Esophagus squamous epithelium (tissue), 5 donors: ENCODE measurements around the gene KCNH1. TPM values are rescaled to one million over a fixed set of nuclear protein-coding genes. Genes with fewer than 3 reads are reported as not detected.
"Not testable (repeated sequence)": the region's sequence is repeated elsewhere in the genome, so short reads cannot be mapped to it uniquely, and the experiment has no call there.

Experiments
- DNase-seq: peaks from one replicate; lab custom pipeline; 2025; lab: John Stamatoyannopoulos, UW
- H3K27ac ChIP-seq, 4 donors: fragments of 200-600 bp; sonication (generic); one replicate each; pipeline ENCODE4 v1.5.1; 2016 to 2019; ENCODE audit warnings: mild to moderate bottlenecking in 1 of 4
- H3K27me3 ChIP-seq, 4 donors: fragments of 200-600 bp; sonication (generic); 1 replicate in 3 of 4; 2 replicates in 1 of 4; pipeline versions ENCODE4 v1.5.1 to v1.6.0; 2017 to 2021; ENCODE audit warnings: antibody characterized with exemption in 1 of 4
- H3K36me3 ChIP-seq, 3 donors: fragments of 200-600 bp; sonication (generic); one replicate each; pipeline ENCODE4 v1.5.1; 2016 to 2019
- H3K4me1 ChIP-seq, 3 donors: fragments of 200-600 bp; sonication (generic); one replicate each; pipeline ENCODE4 v1.5.1; 2017 to 2019
- H3K4me3 ChIP-seq, 4 donors: fragments of 200-600 bp; sonication (generic); 1 replicate in 3 of 4; 2 replicates in 1 of 4; pipeline ENCODE4 v1.5.1; 2016 to 2019; ENCODE audit warnings: mild to moderate bottlenecking in 2 of 4, moderate library complexity in 1 of 4
- H3K9me3 ChIP-seq, 3 donors: fragments of 200-600 bp; sonication (generic); one replicate each; pipeline ENCODE4 v1.5.1; 2016 to 2019
- POLR2A ChIP-seq, 4 donors: fragments of 450-650 bp; IDR thresholded peaks; one replicate each; pipeline ENCODE4 v1.6.1; 2017; ENCODE audit warnings: antibody characterized with exemption in 4 of 4, mild to moderate bottlenecking in 4 of 4, moderate library complexity in 3 of 4
- WGBS, 2 donors: methylation state at CpG; one replicate each; pipeline ENCODE4 v1.1.5; 2018; 5-methylcytosine and 5-hydroxymethylcytosine counted together
- intact Hi-C: fragments of 100-400 bp; cut with DNase I; formaldehyde crosslinking; loops from one replicate; pipeline ENCODE4 v1.15.0; 2022
- total RNA-seq, 4 donors: library from RNA; depleted of rRNA; stranded (reverse); fragments of >200 nt; gene quantifications; one replicate each; pipeline ENCODE4 v1.1.0, GENCODE V29; 2016
- TF ChIP-seq, protein P1 (sequence below), 6 experiments: fragments of 450-650 bp in 4 of 6; fragments of 200-600 bp in 2 of 6; sonication (generic) in 2 of 6; IDR thresholded peaks; one replicate each; pipeline ENCODE4 v1.5.1; 2016 to 2019; ENCODE audit warnings: antibody characterized with exemption in 6 of 6, mild to moderate bottlenecking in 4 of 6, moderate library complexity in 4 of 6
- donor health status: DM: yes; HTN: yes; CAD: no.

Gene KCNH1
- total RNA-seq, 4 donors from 2014 or later, result 0.57 to 1.0 (median 0.83) TPM; not detected in 1

DNA sequence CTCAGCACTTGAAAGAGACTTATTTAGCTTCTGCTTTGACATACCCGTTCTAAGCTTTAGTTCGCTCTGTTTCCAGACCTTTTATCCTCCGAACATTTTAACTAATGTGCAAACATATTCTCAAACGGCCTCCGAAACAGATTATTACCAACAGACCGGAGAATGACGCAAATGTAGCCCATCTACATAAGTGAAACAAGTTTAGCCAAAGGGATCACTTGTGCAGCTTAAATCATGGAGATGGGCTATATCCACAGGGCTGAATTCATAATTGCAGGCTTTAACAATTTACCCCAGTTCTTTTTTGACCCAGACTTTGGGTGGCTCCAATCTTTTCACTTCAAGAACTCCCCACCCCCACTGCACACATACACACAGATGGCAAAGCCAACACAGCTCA is 119.7 kb downstream of the KCNH1 start:
- DNase-seq, result no peak
- Histone ChIP-seq H3K27ac (no peak overlapping the region), H3K9me3 (no peaks in the 10 kb centered on the region), H3K27me3 (no peaks in the 10 kb centered on the region), H3K36me3 (no peaks in the 10 kb centered on the region), H3K4me3 (no peak overlapping the region), H3K4me1 (no peaks in the 10 kb centered on the region)
- intact Hi-C loops, result no loop called here
- TF ChIP-seq, protein P1, sequence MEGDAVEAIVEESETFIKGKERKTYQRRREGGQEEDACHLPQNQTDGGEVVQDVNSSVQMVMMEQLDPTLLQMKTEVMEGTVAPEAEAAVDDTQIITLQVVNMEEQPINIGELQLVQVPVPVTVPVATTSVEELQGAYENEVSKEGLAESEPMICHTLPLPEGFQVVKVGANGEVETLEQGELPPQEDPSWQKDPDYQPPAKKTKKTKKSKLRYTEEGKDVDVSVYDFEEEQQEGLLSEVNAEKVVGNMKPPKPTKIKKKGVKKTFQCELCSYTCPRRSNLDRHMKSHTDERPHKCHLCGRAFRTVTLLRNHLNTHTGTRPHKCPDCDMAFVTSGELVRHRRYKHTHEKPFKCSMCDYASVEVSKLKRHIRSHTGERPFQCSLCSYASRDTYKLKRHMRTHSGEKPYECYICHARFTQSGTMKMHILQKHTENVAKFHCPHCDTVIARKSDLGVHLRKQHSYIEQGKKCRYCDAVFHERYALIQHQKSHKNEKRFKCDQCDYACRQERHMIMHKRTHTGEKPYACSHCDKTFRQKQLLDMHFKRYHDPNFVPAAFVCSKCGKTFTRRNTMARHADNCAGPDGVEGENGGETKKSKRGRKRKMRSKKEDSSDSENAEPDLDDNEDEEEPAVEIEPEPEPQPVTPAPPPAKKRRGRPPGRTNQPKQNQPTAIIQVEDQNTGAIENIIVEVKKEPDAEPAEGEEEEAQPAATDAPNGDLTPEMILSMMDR (IDR thresholded peaks at IDR 0.05), result no peak
- TF ChIP-seq POLR2A (IDR thresholded peaks at IDR 0.05), result no peak
- WGBS, 2 donors, result 74 to 82% methylated on average over 7 of the region's 7 CpGs

DNA sequence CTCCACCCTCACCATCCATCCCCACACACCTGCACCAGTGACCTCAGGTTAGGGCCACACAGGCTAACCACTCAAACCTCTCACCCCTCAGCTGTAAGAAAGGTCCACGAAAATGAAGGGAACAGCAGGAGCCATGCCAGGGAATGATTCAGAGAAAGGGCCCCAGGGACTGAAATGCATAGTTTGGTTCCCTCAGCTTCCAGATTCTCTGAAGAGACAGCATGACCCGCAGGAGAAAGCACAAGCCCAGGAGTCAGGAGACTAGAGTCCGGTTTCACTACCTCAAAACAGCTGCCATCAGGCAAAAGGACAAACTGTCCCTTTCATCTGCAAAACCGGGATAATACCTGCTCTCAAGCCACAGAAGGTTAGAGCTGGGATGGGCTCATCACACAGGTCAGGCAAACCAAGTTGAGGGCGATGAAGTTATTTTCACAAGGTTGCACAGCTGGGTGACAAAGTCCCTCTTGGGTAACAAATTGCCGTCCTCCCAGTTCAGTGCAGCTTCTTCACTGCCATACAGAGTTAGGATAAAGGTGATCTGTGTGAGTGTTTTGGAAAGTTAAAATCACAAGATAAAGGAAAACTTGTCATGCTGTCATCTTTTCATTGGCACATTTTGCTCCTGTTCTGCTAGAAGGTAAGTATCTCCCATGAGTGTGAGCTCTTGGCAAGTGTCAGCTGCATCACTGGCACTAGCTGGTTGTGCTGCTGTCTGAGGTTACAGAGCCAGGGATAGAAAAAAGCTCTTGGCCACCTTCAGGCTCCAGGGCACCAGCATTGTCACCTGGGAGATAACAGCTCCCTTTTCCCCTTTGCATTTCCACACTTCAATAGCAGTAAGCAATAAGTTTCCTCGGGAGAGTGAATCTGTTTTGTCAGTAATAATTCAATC is 120.4 kb downstream of the KCNH1 start:
- Histone ChIP-seq H3K9me3 (no peaks in the 10 kb centered on the region), H3K4me3 (no peak overlapping the region), H3K27ac (no peak overlapping the region), H3K36me3 (no peaks in the 10 kb centered on the region), H3K27me3 (no peaks in the 10 kb centered on the region), H3K4me1 (no peaks in the 10 kb centered on the region)
- no peak for TF ChIP-seq POLR2A (IDR thresholded peaks at IDR 0.05)
- TF ChIP-seq, protein P1 (IDR thresholded peaks at IDR 0.05), result no peak
- 47 to 55% methylated on average over 6 to 7 of the region's 7 CpGs for WGBS, 2 donors
- DNase-seq, result no peak
- intact Hi-C loops, result no loop called here

DNA sequence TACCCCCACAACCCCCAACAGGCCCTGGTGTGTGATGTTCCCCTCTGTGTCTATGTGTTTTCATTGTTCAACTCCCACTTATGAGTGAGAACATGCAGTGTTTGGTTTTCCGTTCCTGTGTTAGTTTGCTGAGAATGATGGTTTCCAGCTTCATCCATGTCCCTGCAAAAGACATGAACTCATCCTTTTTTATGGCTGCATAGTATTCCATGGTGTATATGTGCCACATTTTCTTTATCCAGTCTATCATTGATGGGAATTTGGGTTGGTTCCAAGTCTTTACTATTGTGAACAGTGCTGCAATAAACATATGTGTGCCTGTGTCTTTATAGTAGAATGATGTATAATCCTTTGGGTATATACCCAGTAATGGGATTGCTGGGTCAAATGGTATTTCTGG is 122.8 kb downstream of the KCNH1 start:
- intact Hi-C loops, DNase-seq, H3K4me1 ChIP-seq, H3K36me3 ChIP-seq, H3K9me3 ChIP-seq, H3K27me3 ChIP-seq, H3K4me3 ChIP-seq, H3K27ac ChIP-seq: not testable (repeated sequence)
- WGBS, 2 donors, result 82 to 92% methylated on average over 1 of the region's 1 CpG

DNA sequence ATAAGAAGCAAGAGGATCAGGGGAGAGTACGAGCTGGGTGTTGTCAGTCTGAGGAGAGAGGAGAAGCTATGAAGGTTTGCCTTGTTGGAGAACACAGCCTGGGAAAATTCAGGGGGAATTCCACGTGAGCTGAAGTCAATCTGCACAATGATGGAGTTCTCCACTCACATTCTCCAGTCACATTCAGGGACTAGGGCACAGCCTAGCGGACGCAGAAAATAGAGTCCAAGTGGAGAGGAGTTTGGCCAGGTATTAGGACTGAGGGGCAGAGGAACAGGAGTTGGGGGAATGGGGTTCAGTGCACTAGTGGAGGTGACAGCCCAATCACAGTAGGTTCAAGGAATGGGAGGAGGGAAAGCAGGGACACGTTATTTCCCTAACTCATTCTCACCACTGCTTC is 124.0 kb downstream of the KCNH1 start:
- H3K4me3 ChIP-seq, result no peak overlapping the region
- H3K36me3 ChIP-seq, result no peaks in the 10 kb centered on the region
- H3K4me1 ChIP-seq, result no peaks in the 10 kb centered on the region
- DNase-seq, result no peak
- 62 to 82% methylated on average over 4 of the region's 5 CpGs for WGBS, 2 donors
- no peaks in the 10 kb centered on the region for H3K9me3 ChIP-seq
- H3K27ac ChIP-seq, result no peak overlapping the region
- intact Hi-C loops, result no loop called here
- no peaks in the 10 kb centered on the region for H3K27me3 ChIP-seq
- TF ChIP-seq POLR2A (IDR thresholded peaks at IDR 0.05), result no peak
- TF ChIP-seq, protein P1 (IDR thresholded peaks at IDR 0.05), result no peak

DNA sequence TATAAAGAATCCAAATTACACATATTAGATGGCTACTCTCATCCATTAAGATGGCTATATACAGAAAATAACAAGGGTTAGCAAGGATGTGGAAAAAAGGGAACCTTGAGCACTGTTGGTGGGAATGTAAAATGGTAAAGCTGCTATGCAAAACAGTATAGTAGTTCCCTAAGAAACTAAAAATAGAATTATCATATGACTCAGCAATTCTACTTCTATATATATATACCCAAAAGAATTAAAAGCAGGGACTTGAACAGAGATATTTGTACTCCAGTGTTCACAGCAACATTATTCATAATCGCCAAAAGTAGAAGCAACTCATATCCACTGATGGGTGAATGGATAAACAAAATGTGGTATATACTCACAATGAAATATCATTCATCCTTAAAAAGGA is 126.1 kb downstream of the KCNH1 start:
- Histone ChIP-seq H3K9me3 (no peaks in the 10 kb centered on the region), H3K27me3 (no peaks in the 10 kb centered on the region), H3K36me3 (no peaks in the 10 kb centered on the region), H3K4me3 (no peak overlapping the region), H3K4me1 (no peaks in the 10 kb centered on the region), H3K27ac (no peak overlapping the region)
- intact Hi-C loops, result no loop called here
- TF ChIP-seq, protein P1 (IDR thresholded peaks at IDR 0.05), result no peak
- no peak for TF ChIP-seq POLR2A (IDR thresholded peaks at IDR 0.05)
- WGBS, 2 donors, result 70 to 76% methylated on average over 1 of the region's 1 CpG
- no peak for DNase-seq

DNA sequence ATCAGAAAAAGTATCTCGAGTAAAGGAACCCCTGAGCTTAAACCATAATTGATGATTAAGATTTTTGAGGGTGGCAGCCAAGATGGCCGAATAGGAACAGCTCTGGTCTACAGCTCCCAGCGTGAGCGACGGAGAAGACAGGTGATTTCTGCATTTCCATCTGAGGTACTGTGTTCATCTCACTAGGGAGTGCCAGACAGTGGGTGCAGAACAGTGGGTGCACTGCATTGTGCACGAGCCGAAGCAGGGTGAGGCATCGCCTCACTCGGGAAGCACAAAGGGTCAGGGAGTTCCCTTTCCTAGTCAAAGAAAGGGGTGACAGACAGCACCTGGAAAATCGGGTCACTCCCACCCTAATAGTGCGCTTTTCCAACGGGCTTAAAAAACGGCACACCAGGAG is 138.0 kb downstream of the KCNH1 start:
- H3K4me1 ChIP-seq, intact Hi-C loops, H3K27me3 ChIP-seq, DNase-seq, H3K36me3 ChIP-seq, H3K4me3 ChIP-seq, H3K27ac ChIP-seq, H3K9me3 ChIP-seq: not testable (repeated sequence)
- 84 to 89% methylated on average over 11 to 13 of the region's 13 CpGs for WGBS, 2 donors
